AG20443 (cell line): ENCODE data around the gene ALS2CL.

Source experiments
- DNase-seq: peaks from one replicate; pipeline ENCODE4 v3.0.0; 2012; ENCODE audit warnings: low spot score, mixed read lengths

The ALS2CL gene

DNA sequence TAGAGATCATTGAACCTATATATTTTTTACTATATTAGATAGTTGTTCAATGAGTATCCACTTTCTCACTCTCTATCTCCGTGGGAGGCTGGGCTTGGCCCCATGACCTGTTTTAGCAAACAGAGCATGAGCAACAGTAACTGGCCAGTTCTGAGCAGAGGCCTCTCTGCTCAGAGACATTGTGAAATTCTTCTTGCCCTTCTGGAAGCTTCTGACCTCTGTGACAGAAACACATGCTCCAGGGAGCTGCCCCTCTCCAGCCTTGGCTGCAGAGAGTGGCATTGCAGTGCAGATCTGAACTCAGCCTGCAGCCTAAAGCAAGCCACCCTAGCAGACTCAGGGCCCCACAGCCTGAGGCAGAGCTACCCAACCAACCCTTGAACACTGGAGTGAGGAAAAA, 60.7 kb downstream of the ALS2CL start:
- no peak for DNase-seq

DNA sequence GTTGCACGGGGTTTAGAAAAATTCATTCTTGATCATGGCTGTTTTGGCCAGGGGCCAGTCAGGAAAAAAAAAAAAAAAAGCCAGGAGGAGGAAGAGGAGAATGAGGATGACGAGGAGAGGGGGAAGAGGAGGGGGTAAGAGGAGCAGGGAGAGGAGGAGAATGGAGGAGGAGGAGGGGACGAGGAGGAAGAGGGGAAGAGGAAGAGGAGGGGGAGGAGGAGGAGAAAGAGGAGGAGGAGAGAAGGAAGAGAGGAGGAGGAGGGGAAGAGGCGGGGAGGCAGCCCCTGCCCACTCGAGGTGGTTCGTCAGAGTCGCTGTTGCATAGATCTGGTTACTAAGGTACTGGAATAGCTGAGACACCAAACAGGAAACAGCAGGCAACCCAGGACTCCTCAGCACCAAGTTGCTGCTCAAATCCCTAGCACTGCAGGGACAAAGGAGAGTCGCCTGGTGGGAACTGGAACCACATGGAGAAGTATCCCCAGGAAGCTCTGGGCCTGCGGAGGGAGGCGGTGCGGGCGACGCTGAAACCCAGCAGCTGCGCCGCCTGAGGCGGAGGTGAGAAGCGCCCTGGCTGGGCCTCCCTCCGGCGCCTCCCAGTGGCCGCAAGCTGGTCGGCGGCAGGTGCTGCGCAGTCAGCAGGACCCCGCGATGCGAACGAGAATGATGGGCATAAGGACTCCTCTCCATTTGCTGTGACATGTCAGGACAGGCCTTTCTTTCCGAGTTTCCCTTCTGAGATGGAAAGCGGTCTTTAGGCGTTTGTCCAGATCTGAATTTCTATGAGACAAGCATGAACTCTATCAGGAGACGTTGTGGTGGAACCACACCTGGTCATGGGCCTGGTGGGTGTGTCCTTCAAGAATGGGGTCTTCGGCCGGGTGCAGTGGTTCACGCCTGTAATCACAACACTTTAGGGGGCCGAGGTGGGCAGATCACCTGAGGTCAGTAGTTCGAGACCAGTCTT, 63.6 kb downstream of the ALS2CL start:
- DNase-seq, result peak; percentile 93

DNA sequence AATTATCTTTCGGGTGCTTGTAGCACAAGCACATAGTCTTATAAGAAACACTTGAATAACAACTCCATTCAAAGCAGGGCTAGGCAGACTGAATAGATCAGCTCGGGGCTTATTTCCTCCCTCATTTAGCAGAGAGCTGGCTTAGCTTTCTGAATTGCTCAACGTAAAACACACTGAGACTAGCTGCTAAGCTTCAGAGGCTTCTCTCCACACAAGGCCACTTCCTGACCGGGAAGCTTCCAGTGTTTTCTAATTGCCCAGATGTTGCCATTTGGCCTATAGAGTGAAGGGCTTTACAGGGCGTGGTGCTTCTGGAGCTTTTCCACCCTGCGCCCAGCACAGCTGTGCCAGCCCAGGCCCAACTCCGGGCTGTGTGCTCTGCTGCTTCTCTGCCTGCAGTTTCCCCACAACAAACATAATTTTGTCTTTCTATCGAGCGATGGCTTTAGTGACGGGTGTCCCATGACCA, 64.5 kb downstream of the ALS2CL start:
- peak; percentile 34 for DNase-seq

DNA sequence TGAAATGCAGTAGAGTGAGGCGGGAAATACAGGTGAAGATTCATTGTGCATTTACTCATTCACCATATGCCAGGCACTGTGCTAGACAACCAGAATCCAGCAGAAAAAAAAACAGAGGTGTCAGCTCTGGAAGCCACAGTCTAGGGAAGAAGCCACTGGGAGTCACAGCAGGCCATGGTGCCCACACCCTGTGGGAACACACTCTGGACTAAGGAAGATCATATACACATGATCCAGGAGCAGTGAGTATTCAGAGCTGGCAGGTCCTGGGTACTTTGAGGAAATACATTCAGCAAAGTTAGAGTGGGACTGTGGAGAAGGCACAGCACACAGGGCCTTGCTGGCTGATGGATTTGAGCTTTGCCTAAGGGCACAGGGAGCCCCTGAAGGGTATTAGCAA, 66.4 kb downstream of the ALS2CL start:
- DNase-seq, result no peak

DNA sequence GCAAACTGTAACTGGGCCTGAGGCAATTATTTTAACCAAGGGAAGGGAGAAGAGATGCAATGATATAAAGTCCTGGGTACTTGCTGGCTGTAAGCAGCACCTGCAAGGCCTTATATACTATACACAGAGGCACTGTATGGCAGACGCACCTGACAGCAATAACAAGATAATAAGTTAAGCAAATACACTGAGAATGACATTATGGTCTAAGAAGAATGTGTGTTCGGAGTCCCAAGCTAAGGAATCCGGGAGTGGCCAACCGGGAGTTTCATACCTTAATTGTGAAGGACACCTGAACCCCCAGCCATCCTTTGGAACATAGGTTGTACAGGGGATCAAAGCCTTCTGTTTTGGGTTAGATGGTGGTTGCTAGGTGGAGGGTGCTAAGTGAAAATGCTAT, 67.4 kb downstream of the ALS2CL start:
- DNase-seq, result no peak

GRCh38 chr3:46624975-46625490, 68.4 kb downstream of the ALS2CL start:
- DNase-seq, result no peak

DNA sequence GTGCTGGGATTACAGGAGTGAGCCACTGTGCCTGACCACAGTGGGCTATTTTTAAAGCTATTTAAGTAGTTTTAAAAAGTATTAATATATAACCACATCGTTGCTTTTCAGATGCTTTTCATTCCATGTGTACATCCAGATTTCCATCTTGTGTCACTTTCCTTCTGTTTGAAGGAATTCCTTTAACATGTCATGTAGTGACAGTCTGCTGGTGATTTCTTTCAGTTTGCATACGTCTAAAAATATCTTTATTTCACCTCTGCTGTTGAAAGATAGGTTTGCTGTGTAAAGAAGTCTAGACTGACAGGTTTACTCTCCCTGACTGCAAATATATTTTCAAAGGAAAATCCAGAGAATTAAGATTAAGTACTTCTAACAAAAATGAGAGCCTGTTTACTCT, 68.9 kb downstream of the ALS2CL start:
- no peak for DNase-seq

DNA sequence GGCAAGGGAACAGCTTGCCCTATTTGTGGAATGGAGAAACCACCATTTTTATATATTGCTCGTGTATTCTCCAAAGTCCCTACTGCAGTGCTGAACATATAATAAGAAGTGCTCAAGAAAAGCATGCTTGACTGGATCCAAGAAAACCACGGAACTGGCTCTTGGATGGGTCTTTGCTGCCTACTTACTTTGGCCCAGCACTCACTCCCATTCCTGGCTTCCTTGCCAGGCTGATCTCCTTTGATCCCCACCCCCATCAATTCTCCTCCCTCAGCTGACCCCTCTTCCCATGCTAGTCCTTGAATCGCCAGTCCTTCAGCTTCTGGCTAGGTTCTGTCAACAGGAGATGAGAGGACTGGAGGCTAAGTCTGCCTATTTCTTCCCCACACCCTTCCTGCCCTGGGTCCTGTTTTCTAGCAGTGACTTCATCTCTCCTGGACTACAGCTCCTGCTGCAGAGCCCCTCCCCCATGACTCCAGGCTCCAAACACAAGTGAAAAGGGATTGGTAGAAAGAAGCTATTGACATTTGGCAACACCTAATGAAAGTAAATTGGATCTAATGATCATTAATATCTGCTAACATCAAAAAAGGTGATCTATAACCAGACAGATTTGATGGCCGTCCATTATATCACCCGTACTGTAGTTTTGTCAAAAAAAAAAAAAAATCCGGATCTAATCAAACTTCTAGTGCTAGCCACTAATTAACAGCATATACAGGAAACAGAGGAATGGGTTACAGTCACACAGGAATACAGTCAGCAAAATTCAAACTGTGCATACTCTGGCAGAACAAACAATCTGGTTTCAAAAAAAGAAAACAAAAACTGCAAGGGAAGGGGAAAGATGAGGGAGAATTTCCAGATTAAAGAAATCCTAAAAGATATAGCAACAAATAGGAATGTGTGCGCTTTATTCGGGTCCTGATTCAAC, 73.4 kb downstream of the ALS2CL start:
- no peak for DNase-seq
